Neural cell (in vitro differentiated cells): Measurements from ENCODE around the gene NUP210. TPM values are rescaled to one million over a fixed set of nuclear protein-coding genes. Genes with fewer than 3 reads are reported as not detected.

ENCODE experiments used
- H2AFZ ChIP-seq: fragments of 200-600, 300-800 bp; sonication (generic), shearing (Covaris generic); 2 replicates; pipeline ENCODE4 v1.6.0; 2014; ENCODE audit warnings: low read depth, mild to moderate bottlenecking, antibody characterized with exemption, low read length, moderate library complexity
- H3F3A ChIP-seq: fragments of 200-600 bp; shearing (Covaris generic); 2 replicates; pipeline ENCODE4 v1.6.1; 2016; ENCODE audit warnings: mild to moderate bottlenecking, moderate library complexity, mixed read lengths, antibody characterized with exemption, low read length; ENCODE audit not compliant: insufficient read depth, poor library complexity, severe bottlenecking
- H3K27ac ChIP-seq: fragments of 200-600, 300-800 bp; sonication (generic), shearing (Covaris generic); 2 replicates; pipeline ENCODE4 v1.5.1; 2014; ENCODE audit warnings: mild to moderate bottlenecking, low read length, moderate library complexity
- H3K27me3 ChIP-seq: fragments of 300-800, 200-600 bp; sonication (generic), shearing (Covaris generic); 2 replicates; pipeline ENCODE4 v1.6.0; 2014; ENCODE audit warnings: mild to moderate bottlenecking, low read depth, low read length, moderate library complexity; ENCODE audit not compliant: insufficient read depth
- H3K36me3 ChIP-seq: fragments of 300-800, 200-600 bp; sonication (generic), shearing (Covaris generic); 2 replicates; pipeline ENCODE4 v1.5.1; 2014; ENCODE audit warnings: mild to moderate bottlenecking, antibody characterized with exemption, low read length, moderate library complexity; ENCODE audit not compliant: insufficient read depth
- H3K4me2 ChIP-seq: fragments of 300-800, 200-600 bp; sonication (generic), shearing (Covaris generic); 2 replicates; pipeline ENCODE4 v1.6.0; 2014; ENCODE audit warnings: mild to moderate bottlenecking, low read length
- H3K4me3 ChIP-seq: fragments of 300-800, 200-600 bp; sonication (generic), shearing (Covaris generic); 2 replicates; pipeline ENCODE4 v1.5.1; 2014; ENCODE audit warnings: mild to moderate bottlenecking, low read length, moderate library complexity
- H3K79me2 ChIP-seq: fragments of 200-600 bp; shearing (Covaris generic); replicated peaks from 2 replicates; pipeline ENCODE4 v1.6.0; 2014; ENCODE audit warnings: mild to moderate bottlenecking, low read length, moderate library complexity; ENCODE audit not compliant: insufficient read depth
- H3K9ac ChIP-seq: fragments of 300-800, 200-600 bp; sonication (generic), shearing (Covaris generic); 2 replicates; pipeline ENCODE4 v1.6.1; 2016; ENCODE audit warnings: mild to moderate bottlenecking, low read length, mixed read lengths
- H3K9me2 ChIP-seq: fragments of 200-600 bp; shearing (Covaris generic); 2 replicates; pipeline ENCODE4 v1.6.1; 2016; ENCODE audit warnings: mild to moderate bottlenecking, low read length, mixed read lengths; ENCODE audit not compliant: insufficient read depth
- H3K9me3 ChIP-seq: fragments of 200-600, 300-800 bp; sonication (generic), shearing (Covaris generic); 2 replicates; pipeline ENCODE4 v1.6.1; 2016; ENCODE audit warnings: mild to moderate bottlenecking, mixed run types, low read length, moderate library complexity, mixed read lengths
- H4K20me1 ChIP-seq: fragments of 200-600 bp; shearing (Covaris generic); 2 replicates; pipeline ENCODE4 v1.6.1; 2016; ENCODE audit warnings: mild to moderate bottlenecking, mixed run types; ENCODE audit not compliant: insufficient read depth
- EP300 ChIP-seq: fragments of 450-650 bp; conservative IDR thresholded peaks from 2 replicates; pipeline ENCODE4 v1.6.1; 2014; ENCODE audit warnings: antibody characterized with exemption, mild to moderate bottlenecking, moderate library complexity; ENCODE audit not compliant: poor library complexity, severe bottlenecking
- EZH2 ChIP-seq: fragments of 200-600, 300-800 bp; shearing (Covaris generic), sonication (generic); IDR thresholded peaks from 2 replicates; pipeline ENCODE4 v1.6.1; 2014; ENCODE audit warnings: antibody characterized with exemption, low read length, borderline replicate concordance, mild to moderate bottlenecking; ENCODE audit not compliant: insufficient read depth, poor library complexity, severe bottlenecking
- MXI1 ChIP-seq: fragments of 450-650 bp; conservative IDR thresholded peaks from 2 replicates; pipeline ENCODE4 v1.6.1; 2014; ENCODE audit warnings: antibody characterized with exemption, mild to moderate bottlenecking; ENCODE audit not compliant: poor library complexity, severe bottlenecking
- POLR2AphosphoS5 ChIP-seq: IDR thresholded peaks from 2 replicates; pipeline ENCODE4 v1.6.1; 2012
- RAD21 ChIP-seq: fragments of 450-650 bp; conservative IDR thresholded peaks from 2 replicates; pipeline ENCODE4 v1.6.1; 2014; ENCODE audit warnings: antibody characterized with exemption, mild to moderate bottlenecking, moderate library complexity
- SMC3 ChIP-seq: fragments of 450-650 bp; conservative IDR thresholded peaks from 2 replicates; pipeline ENCODE4 v1.6.1; 2014; ENCODE audit warnings: antibody characterized with exemption, mild to moderate bottlenecking, moderate library complexity; ENCODE audit not compliant: poor library complexity
- TAF1 ChIP-seq: IDR thresholded peaks from 2 replicates; pipeline ENCODE4 v1.6.1; 2012; ENCODE audit warnings: low read depth
- polyA plus RNA-seq: library from polyadenylated mRNA; depleted of rRNA; stranded (reverse); fragments of >200 nt; gene quantifications from 2 replicates; pipeline ENCODE4 v1.2.3, GENCODE V29; 2014
- TF ChIP-seq, protein P1 (sequence below): fragments of 450-650 bp; IDR thresholded peaks from 2 replicates; pipeline ENCODE4 v1.5.1; 2014; ENCODE audit warnings: antibody characterized with exemption, mild to moderate bottlenecking, moderate library complexity; ENCODE audit not compliant: poor library complexity, severe bottlenecking
- TF ChIP-seq, protein P2 (sequence below): IDR thresholded peaks from 2 replicates; pipeline ENCODE4 v1.6.1; 2012; ENCODE audit warnings: borderline replicate concordance

NUP210 gene
- polyA plus RNA-seq, 1 donor from 2014 or later: 8.2 TPM

DNA sequence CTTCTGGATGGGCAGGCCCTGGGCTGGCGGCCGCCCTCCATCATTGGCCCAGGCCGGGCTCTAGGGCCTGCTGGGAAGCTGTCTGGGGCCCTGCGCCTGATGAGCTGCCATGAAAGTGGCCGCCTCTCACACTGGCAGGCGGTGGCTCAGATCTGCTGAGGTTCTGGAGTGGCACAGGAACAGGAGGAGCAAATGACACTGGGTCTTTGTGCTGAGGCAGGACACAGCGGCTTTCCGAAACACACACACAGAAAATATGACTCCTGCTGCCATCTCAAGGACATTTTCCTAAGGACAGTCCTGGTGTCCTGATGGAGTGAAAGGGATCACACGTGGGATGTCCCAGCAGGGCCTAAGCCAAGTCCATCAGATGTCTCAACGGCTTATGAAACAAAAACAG is 103.5 kb downstream of the NUP210 start:
- Histone ChIP-seq H3K27ac (no peak overlapping the region), H3F3A (no peaks in the 10 kb centered on the region), H3K36me3 (no peaks in the 10 kb centered on the region), H3K27me3 (no peaks in the 10 kb centered on the region), H3K9me2 (no peaks in the 10 kb centered on the region), H3K4me3 (no peak overlapping the region), H2AFZ (no peak overlapping the region), H4K20me1 (no peaks in the 10 kb centered on the region), H3K9me3 (no peaks in the 10 kb centered on the region), H3K4me2 (no peak overlapping the region), H3K9ac (no peak overlapping the region), H3K79me2 (no peaks in the 10 kb centered on the region)
- TF ChIP-seq EZH2: no peak
- TF ChIP-seq, protein P1, sequence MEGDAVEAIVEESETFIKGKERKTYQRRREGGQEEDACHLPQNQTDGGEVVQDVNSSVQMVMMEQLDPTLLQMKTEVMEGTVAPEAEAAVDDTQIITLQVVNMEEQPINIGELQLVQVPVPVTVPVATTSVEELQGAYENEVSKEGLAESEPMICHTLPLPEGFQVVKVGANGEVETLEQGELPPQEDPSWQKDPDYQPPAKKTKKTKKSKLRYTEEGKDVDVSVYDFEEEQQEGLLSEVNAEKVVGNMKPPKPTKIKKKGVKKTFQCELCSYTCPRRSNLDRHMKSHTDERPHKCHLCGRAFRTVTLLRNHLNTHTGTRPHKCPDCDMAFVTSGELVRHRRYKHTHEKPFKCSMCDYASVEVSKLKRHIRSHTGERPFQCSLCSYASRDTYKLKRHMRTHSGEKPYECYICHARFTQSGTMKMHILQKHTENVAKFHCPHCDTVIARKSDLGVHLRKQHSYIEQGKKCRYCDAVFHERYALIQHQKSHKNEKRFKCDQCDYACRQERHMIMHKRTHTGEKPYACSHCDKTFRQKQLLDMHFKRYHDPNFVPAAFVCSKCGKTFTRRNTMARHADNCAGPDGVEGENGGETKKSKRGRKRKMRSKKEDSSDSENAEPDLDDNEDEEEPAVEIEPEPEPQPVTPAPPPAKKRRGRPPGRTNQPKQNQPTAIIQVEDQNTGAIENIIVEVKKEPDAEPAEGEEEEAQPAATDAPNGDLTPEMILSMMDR: no peak
- TF ChIP-seq MXI1: no peak
- TF ChIP-seq EP300: no peak
- TF ChIP-seq SMC3: no peak
- TF ChIP-seq, protein P2, sequence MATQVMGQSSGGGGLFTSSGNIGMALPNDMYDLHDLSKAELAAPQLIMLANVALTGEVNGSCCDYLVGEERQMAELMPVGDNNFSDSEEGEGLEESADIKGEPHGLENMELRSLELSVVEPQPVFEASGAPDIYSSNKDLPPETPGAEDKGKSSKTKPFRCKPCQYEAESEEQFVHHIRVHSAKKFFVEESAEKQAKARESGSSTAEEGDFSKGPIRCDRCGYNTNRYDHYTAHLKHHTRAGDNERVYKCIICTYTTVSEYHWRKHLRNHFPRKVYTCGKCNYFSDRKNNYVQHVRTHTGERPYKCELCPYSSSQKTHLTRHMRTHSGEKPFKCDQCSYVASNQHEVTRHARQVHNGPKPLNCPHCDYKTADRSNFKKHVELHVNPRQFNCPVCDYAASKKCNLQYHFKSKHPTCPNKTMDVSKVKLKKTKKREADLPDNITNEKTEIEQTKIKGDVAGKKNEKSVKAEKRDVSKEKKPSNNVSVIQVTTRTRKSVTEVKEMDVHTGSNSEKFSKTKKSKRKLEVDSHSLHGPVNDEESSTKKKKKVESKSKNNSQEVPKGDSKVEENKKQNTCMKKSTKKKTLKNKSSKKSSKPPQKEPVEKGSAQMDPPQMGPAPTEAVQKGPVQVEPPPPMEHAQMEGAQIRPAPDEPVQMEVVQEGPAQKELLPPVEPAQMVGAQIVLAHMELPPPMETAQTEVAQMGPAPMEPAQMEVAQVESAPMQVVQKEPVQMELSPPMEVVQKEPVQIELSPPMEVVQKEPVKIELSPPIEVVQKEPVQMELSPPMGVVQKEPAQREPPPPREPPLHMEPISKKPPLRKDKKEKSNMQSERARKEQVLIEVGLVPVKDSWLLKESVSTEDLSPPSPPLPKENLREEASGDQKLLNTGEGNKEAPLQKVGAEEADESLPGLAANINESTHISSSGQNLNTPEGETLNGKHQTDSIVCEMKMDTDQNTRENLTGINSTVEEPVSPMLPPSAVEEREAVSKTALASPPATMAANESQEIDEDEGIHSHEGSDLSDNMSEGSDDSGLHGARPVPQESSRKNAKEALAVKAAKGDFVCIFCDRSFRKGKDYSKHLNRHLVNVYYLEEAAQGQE: no peak
- TF ChIP-seq RAD21: no peak
- TF ChIP-seq TAF1: no peak
- no peak for TF ChIP-seq POLR2AphosphoS5

DNA sequence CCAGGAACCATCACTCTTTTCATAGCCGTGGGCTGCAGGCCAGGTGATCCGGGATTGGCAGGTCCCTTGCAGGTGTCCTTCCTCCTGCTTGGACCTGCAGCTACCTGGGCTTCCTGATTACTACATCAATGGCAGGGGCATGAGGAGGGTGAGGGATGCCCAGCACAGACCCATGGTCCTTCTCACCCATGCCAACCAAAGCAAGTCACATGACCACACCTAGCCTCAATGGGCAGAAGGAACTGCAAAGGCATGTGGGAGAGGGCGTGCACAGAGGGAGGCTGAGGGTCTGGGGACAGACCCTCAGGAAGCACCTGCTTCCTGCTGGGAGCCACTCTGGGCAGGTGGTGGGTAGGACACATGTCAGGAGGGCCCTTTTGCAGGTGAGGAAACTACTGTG is 105.2 kb downstream of the NUP210 start:
- Histone ChIP-seq H3K9me3 (no peaks in the 10 kb centered on the region), H3K4me2 (no peak overlapping the region), H4K20me1 (no peaks in the 10 kb centered on the region), H3K9me2 (no peaks in the 10 kb centered on the region), H3K36me3 (no peaks in the 10 kb centered on the region), H3K9ac (no peak overlapping the region), H3K27me3 (no peaks in the 10 kb centered on the region), H3K4me3 (no peak overlapping the region), H2AFZ (no peak overlapping the region), H3K27ac (no peak overlapping the region), H3F3A (no peaks in the 10 kb centered on the region), H3K79me2 (no peaks in the 10 kb centered on the region)
- TF ChIP-seq POLR2AphosphoS5: no peak
- TF ChIP-seq, protein P2: no peak
- no peak for TF ChIP-seq MXI1
- no peak for TF ChIP-seq EZH2
- TF ChIP-seq, protein P1: no peak
- TF ChIP-seq EP300: no peak
- no peak for TF ChIP-seq RAD21
- TF ChIP-seq SMC3: no peak
- no peak for TF ChIP-seq TAF1
